PC-3 (cell line): ENCODE results near the gene TK2. TPM values are rescaled to one million over a fixed set of nuclear protein-coding genes. Genes with fewer than 3 reads are reported as not detected.

Source experiments
- ATAC-seq: fragments of 200-7000 bp; cut with Tn5 transposase; 2 replicates; pipeline ENCODE4 v1.9.1; 2020; ENCODE audit warnings: mild to moderate bottlenecking, moderate library complexity
- BruUV-seq: library from RNA; stranded (reverse); fragments of 400-500 nt; replicated peaks from 2 replicates; lab custom pipeline; 2021; lab: Mats Ljungman, UMichigan
- CTCF ChIA-PET: fragments of 300-600 bp; sonication (Branson Sonifier 250); formaldehyde crosslinking; loops from one replicate; lab custom pipeline; 2022; ENCODE audit warnings: antibody characterized with exemption; lab: Charles Lee
- POLR2A ChIA-PET: fragments of 300-600 bp; sonication (Branson Sonifier 250); formaldehyde crosslinking; loops from one replicate; lab custom pipeline; 2022; ENCODE audit warnings: antibody characterized with exemption; ENCODE audit not compliant: unreplicated experiment; lab: Charles Lee
- DNase-seq: peaks from one replicate; pipeline ENCODE4 v3.0.0-alpha.2; 2015
- H2AFZ ChIP-seq: fragments of 300-600 bp; sonication (generic); 2 replicates; pipeline ENCODE4 v1.6.0; 2016; ENCODE audit warnings: antibody characterized with exemption, low read length
- H3F3A ChIP-seq: fragments of 300-600 bp; sonication (generic); one replicate; pipeline ENCODE4 v1.6.0; 2017; ENCODE audit warnings: antibody characterized with exemption, low read length, control low read depth, mild to moderate bottlenecking; ENCODE audit not compliant: unreplicated experiment
- H3K27ac ChIP-seq: fragments of 300-600 bp; sonication (generic); 2 replicates; pipeline ENCODE4 v1.5.1; 2016; ENCODE audit warnings: mild to moderate bottlenecking, low read length
- H3K27me3 ChIP-seq: fragments of 300-600 bp; sonication (generic); 2 replicates; pipeline ENCODE4 v1.6.1; 2016; ENCODE audit warnings: low read length, mixed read lengths
- H3K36me3 ChIP-seq: fragments of 300-600 bp; sonication (generic); 2 replicates; pipeline ENCODE4 v1.6.1; 2016; ENCODE audit warnings: low read depth, mixed run types, low read length, mixed read lengths
- H3K4me1 ChIP-seq: fragments of 300-600 bp; sonication (generic); 2 replicates; pipeline ENCODE4 v1.5.1; 2016; ENCODE audit warnings: low read length; ENCODE audit not compliant: insufficient read depth
- H3K4me2 ChIP-seq: fragments of 300-600 bp; sonication (generic); 2 replicates; pipeline ENCODE4 v1.6.0; 2016; ENCODE audit warnings: low read length
- H3K4me3 ChIP-seq: fragments of 300-600 bp; sonication (generic); 2 replicates; pipeline ENCODE4 v1.5.1; 2016; ENCODE audit warnings: mild to moderate bottlenecking, low read length, mixed read lengths
- H3K79me2 ChIP-seq: fragments of 300-600 bp; sonication (generic); 2 replicates; pipeline ENCODE4 v1.6.1; 2017; ENCODE audit warnings: low read length, mixed read lengths
- H3K9ac ChIP-seq: fragments of 300-600 bp; sonication (generic); 2 replicates; pipeline ENCODE4 v1.6.0; 2016; ENCODE audit warnings: mild to moderate bottlenecking, low read length
- H3K9me2 ChIP-seq: fragments of 300-600 bp; sonication (generic); replicated peaks from 2 replicates; pipeline ENCODE4 v1.6.1; 2016; ENCODE audit warnings: mixed run types, low read length, mixed read lengths
- H3K9me3 ChIP-seq: fragments of 300-600 bp; sonication (generic); 2 replicates; pipeline ENCODE4 v1.6.1; 2016; ENCODE audit warnings: low read length, mixed read lengths
- H4K20me1 ChIP-seq: fragments of 300-600 bp; sonication (generic); 2 replicates; pipeline ENCODE4 v1.6.1; 2016; ENCODE audit warnings: low read length, mixed read lengths
- CTCF ChIP-seq: fragments of 300-600 bp; sonication (generic); conservative IDR thresholded peaks from 2 replicates; pipeline ENCODE4 v1.5.1; 2017; ENCODE audit warnings: antibody characterized with exemption, low read depth, mild to moderate bottlenecking, low read length
- EZH2 ChIP-seq: fragments of 300-600 bp; sonication (generic); IDR thresholded peaks from one replicate; pipeline ENCODE4 v1.6.1; 2017; ENCODE audit warnings: antibody characterized with exemption, mild to moderate bottlenecking, low read length; ENCODE audit not compliant: unreplicated experiment
- EZH2phosphoT487 ChIP-seq: fragments of 300-600 bp; sonication (generic); IDR thresholded peaks from 2 replicates; pipeline ENCODE4 v1.6.1; 2018; ENCODE audit warnings: mild to moderate bottlenecking, antibody characterized with exemption, low read length, borderline replicate concordance
- intact Hi-C: fragments of 100-400 bp; cut with micrococcal nuclease; formaldehyde crosslinking; loops from 2 replicates; pipeline ENCODE4 v1.9.0; 2023
- total RNA-seq: library from RNA; depleted of rRNA; stranded (reverse); fragments of >200 nt; gene quantifications from 2 replicates; pipeline ENCODE4 v1.2.3, GENCODE V29; 2014

TK2 gene
- total RNA-seq, 1 experiment from 2014 or later = 8.3 TPM

DNA sequence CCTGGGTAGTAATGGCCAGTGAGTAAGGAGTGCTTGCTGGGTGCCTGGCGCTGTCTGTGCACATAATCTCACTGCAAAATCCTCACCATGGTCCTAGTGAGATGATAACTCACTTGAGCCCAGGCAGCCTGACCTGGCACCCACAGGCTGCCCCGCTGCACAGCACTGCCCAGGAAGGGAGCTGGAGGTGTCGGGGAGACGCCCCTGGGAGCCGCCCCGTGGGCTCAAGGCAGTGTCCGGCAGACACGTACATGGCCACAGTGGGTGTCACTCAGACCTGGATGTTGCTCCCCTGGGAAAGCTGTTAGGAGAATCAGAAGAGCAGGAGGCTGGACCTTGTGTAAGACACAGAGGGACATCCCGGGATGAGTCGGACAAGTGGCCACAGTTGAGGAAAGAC is 78.7 kb downstream of the TK2 start:
- ChIA-PET CTCF (no interaction called here), POLR2A (no interaction called here)
- intact Hi-C loops = no loop called here

GRCh38 chr16:66470556-66470955 is 79.4 kb downstream of the TK2 start:
- DNase-seq = no peak
- H3K4me1 ChIP-seq = peaks cover 8% of the 10 kb centered on the region; the same call in 1 of the 2 replicates
- no peaks in the 10 kb centered on the region for H3F3A ChIP-seq
- H3K36me3 ChIP-seq = no peaks in the 10 kb centered on the region
- TF ChIP-seq EZH2 = no peak
- no peak for TF ChIP-seq CTCF
- TF ChIP-seq EZH2phosphoT487 = no peak
- H3K4me3 ChIP-seq = no peak overlapping the region
- no peaks in the 10 kb centered on the region for H4K20me1 ChIP-seq
- no peak overlapping the region for H3K4me2 ChIP-seq
- no peak overlapping the region for H2AFZ ChIP-seq
- no peak for ATAC-seq
- no peak overlapping the region for H3K27ac ChIP-seq
- no peaks in the 10 kb centered on the region for H3K79me2 ChIP-seq
- no TSS peak for BruUV-seq
- no peaks in the 10 kb centered on the region for H3K9me3 ChIP-seq
- CTCF ChIA-PET = no interaction called here
- no peaks in the 10 kb centered on the region for H3K27me3 ChIP-seq
- POLR2A ChIA-PET = no interaction called here
- no peak overlapping the region for H3K9ac ChIP-seq
- H3K9me2 ChIP-seq = no peaks in the 10 kb centered on the region
- intact Hi-C loops = no loop called here

More for the DNA sequence above, 78.7 kb downstream of the TK2 start:
- Histone ChIP-seq H3K79me2 (no peaks in the 10 kb centered on the region), H3K36me3 (no peaks in the 10 kb centered on the region), H3K4me2 (no peak overlapping the region), H3K27ac (no peak overlapping the region), H3K9me2 (no peaks in the 10 kb centered on the region), H3K4me3 (no peak overlapping the region), H3K9me3 (no peaks in the 10 kb centered on the region), H3K9ac (no peak overlapping the region), H4K20me1 (no peaks in the 10 kb centered on the region), H2AFZ (no peak overlapping the region), H3F3A (no peaks in the 10 kb centered on the region), H3K27me3 (no peaks in the 10 kb centered on the region), H3K4me1 (peaks cover 8% of the 10 kb centered on the region; the same call in 1 of the 2 replicates)
- TF ChIP-seq CTCF = no peak
- TF ChIP-seq EZH2phosphoT487 = no peak
- TF ChIP-seq EZH2 = no peak
- DNase-seq (no peak), ATAC-seq (no peak)
- BruUV-seq = no TSS peak

DNA sequence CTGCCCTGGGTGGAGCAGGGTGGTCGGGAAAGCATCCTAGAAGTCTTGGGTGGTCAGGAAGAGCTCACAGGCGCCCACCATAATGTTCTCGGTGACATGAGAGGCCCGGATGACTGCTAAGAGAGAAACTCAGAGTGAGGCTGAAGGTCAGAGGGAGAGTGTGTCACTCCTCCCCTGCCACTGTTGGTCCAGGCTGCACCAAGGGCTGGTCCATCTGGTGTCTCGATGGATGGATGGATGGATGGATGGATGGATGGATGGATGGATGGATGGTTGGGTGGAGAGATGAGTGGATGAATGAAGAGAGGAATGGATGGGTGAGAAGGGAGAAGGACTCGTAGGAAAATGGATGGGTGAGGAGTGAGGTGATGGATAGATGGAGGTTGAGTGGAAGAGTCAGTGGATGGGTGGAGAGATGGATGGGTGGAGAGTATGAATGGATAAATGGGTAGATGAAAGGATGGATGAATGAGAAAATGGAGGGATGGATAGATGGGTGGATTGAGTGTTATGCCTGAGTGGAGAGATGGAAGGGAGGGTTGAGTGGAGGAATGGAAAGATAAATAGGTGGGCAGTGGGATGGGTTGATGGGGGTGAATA is 79.9 kb downstream of the TK2 start:
- POLR2A ChIA-PET = no interaction called here

More for the DNA sequence above, 79.9 kb downstream of the TK2 start:
- Histone ChIP-seq H3K9me2 (no peaks in the 10 kb centered on the region), H3K27ac (no peak overlapping the region), H3K79me2 (no peaks in the 10 kb centered on the region), H3K9ac (no peak overlapping the region), H3K4me1 (peaks cover 5% of the 10 kb centered on the region; the same call in 1 of the 2 replicates), H3K4me3 (no peak overlapping the region), H4K20me1 (no peaks in the 10 kb centered on the region), H3K36me3 (no peaks in the 10 kb centered on the region), H3K9me3 (no peaks in the 10 kb centered on the region), H3K4me2 (no peak overlapping the region), H3F3A (no peaks in the 10 kb centered on the region), H3K27me3 (no peaks in the 10 kb centered on the region), H2AFZ (no peak overlapping the region)
- CTCF ChIA-PET = no interaction called here
- TF ChIP-seq CTCF = no peak
- no peak for TF ChIP-seq EZH2
- no peak for TF ChIP-seq EZH2phosphoT487
- DNase-seq (no peak), ATAC-seq (no peak)
- no TSS peak for BruUV-seq
- intact Hi-C loops = no loop called here
